Right ventricle myocardium inferior (tissue), 1 donor: ENCODE results near the gene POMT1. TPM values are rescaled to one million over a fixed set of nuclear protein-coding genes. Genes with fewer than 3 reads are reported as not detected.

Source experiments
- ATAC-seq: fragments of 200-7000 bp; cut with Tn5 transposase; one replicate; pipeline ENCODE4 v1.9.1; 2020; ENCODE audit warnings: mild to moderate bottlenecking, moderate library complexity
- DNase-seq: peaks from one replicate; pipeline ENCODE4 v3.0.0; 2021; ENCODE audit errors: missing footprints
- intact Hi-C: fragments of 100-400 bp; cut with DNase I; formaldehyde crosslinking; loops from one replicate; pipeline ENCODE4 v1.11.0; 2022
- total RNA-seq: library from RNA; stranded (reverse); fragmentation: NEBNext Ultra II Directional; extraction: Animal tissue kit (Norgen Biotek cat#: 25700); gene quantifications from one replicate; pipeline ENCODE4 v1.2.1, GENCODE V29; 2021
- donor health status: DM: no; HTN: yes; CAD: no; lungs with severe emphysema.

The POMT1 gene
- total RNA-seq, 1 donor from 2014 or later = 21.2 TPM

DNA sequence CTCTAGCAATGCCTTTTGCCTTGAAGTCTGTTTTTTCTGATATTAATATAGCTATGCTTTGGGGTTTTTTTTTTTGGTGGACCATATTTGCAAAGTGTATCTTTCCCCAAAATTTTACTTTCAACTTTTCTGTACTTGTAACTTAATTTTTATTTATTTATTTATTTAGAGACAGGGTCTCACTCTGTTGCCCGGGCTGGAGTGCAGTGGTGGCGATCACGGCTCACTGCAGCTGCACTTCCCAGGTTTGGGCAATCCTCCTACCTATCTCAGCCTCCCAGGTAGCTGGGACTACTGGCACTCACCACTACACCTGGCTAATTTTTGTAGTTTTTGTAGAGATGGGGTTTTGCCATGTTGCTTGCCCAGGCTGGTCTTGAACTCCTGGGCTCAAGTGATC lies 63.4 kb downstream of the POMT1 start:
- no peak for ATAC-seq
- intact Hi-C loops = no loop called here
- no peak for DNase-seq

DNA sequence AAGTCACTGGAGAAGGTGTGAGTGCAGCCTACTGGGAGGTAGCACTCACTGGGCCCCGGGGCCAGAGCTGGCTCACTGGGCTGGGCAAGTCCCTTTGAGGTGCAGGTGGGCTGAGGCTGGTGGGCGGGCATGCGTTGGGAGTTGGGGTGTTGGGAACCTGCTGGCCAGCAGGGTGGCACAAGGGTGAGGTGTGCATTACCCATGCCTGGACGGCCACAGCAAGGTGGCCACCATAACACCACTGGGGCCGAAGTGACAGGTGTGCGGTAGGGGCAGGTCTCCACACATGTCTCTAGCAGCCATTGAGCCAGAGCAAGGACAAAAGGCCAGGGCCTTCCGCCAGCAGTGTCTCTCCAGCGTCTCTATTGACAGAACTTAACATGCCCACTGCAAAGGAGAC lies 65.2 kb downstream of the POMT1 start:
- DNase-seq (no peak), ATAC-seq (no peak)
- intact Hi-C loops = no loop called here

Other genes starting within 250 kb of the POMT1 start
- gene FAM78A, start 226.4 kb upstream of the POMT1 start, total RNA-seq = 62.9 TPM
- gene PLPP7, start 213.2 kb upstream of the POMT1 start, total RNA-seq = 107 TPM
- 142 TPM for gene PRRC2B, start 108.8 kb upstream of the POMT1 start, total RNA-seq
- 23.5 TPM for gene UCK1, start 28.3 kb downstream of the POMT1 start, total RNA-seq
- gene PRRT1B, start 42.6 kb downstream of the POMT1 start, total RNA-seq = not detected
- gene RAPGEF1, start 237.2 kb downstream of the POMT1 start, total RNA-seq = 125 TPM